GM18502 (cell line): ENCODE results near the gene GPR176.
A peak's percentile ranks its signal among the peaks of the same experiment; 100 is the strongest.

Experiments
- ATAC-seq: cut with Tn5 transposase; IDR thresholded peaks from one replicate; pipeline ENCODE4 v1.9.1; 2021; ENCODE audit warnings: mild to moderate bottlenecking; ENCODE audit not compliant: unreplicated experiment, poor library complexity

GPR176 gene

DNA sequence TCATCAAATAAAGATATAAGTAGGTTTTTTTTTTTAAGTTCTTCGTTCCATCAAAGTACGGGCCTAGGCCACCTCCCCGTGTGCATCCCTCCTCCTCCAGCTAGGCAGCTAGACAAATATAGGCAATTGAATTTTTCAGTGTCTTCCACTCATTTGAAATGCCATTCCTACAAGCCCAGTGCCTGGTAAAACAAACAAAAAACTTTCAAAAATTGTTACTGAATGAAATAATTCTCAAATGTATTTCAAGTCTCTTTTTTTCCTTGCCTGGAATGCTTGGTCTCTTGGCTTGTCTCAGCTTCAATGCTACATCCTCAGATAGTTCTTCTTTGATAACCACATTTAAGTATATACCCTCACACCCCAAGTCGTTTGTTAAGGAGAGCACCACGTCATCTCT lies 17.6 kb upstream of the GPR176 start:
- no peak for ATAC-seq

DNA sequence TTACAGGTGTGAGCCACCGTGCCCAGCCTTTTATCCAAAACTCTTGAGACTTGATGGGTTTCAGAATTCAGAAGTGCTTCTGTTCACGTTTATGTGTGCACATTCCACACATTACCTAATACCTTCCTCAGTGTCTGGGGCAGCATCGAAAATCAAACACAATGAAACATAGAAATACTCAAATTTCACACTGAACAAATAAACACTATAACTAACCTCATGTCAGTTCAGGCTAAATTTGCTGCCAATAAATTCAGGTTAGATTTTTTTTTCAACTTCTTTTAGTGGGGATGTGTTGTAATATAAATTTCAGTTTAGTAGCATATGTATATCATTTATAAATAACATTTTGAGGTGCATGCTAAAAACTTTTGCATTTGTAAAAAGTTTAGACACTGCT lies 16.6 kb upstream of the GPR176 start:
- ATAC-seq = no peak

- no peak for ATAC-seq
These were observed 16.1 kb upstream of the GPR176 start for GRCh38 chr15:39936187-39936586.

- no peak for ATAC-seq
These were observed 15.2 kb upstream of the GPR176 start for GRCh38 chr15:39935241-39935640.

GRCh38 chr15:39934397-39935071 lies 14.5 kb upstream of the GPR176 start:
- ATAC-seq = no peak

DNA sequence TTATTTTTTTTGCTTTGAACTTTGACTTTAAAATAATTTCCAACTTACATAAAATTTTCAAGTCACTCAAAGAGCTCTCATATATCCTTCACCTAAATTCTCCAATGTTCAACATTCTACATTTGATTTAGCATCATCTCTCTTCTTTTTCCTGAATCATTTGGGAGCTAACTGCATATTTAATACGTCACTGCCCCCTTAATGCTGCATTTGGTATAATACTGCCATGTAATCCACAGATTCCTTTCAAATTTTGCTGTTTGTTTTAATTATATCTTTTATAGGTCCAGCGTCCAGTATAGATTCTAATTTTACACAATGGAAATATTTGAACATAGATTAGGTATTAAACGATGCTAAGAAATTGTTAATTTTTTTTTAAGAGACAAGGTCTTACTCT lies 11.5 kb upstream of the GPR176 start:
- no peak for ATAC-seq

- ATAC-seq = no peak
These were observed 6.5 kb upstream of the GPR176 start for GRCh38 chr15:39926526-39926925.

GRCh38 chr15:39925112-39925842 lies 5.2 kb upstream of the GPR176 start:
- ATAC-seq = no peak

GRCh38 chr15:39924437-39924836 lies 4.4 kb upstream of the GPR176 start:
- ATAC-seq = no peak

GRCh38 chr15:39922462-39923092 lies 2.5 kb upstream of the GPR176 start:
- no peak for ATAC-seq

DNA sequence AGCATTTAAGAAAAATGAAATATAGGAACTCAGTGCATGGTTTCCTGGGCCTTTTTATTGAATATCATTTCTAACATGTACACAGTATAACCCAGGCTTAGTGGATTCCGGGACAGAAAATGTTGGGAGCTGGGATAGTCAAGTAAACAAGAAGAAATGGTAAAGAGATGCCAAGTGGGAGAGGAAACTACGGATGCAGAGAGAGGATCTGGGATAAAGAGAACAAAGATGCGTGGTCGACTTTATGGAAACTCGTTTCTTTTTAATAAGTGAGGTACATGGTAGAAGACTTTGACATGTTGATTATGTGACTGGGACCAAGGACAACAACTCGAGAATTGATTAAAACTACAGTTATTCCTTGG lies 1.2 kb upstream of the GPR176 start:
- no peak for ATAC-seq

- ATAC-seq = peak; percentile 82
These were observed 626 bp upstream of the GPR176 start for GRCh38 chr15:39920510-39921273.

DNA sequence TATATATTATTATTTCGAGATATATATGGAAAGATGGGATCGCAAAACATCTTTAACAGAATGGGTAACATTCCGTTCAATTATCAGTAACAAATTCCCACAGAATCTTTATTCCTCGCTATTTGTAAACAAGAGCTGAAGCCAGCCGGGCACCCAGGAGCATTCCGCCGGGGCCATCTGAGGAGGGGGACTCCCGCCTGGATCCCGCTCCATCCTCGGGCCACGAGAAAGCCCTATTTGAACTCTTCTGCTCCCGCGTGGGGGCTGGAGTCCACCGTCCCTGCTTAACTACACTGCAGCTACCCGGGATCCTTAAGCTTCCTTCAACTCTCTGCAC lies 687 bp downstream of the GPR176 start:
- no peak for ATAC-seq

DNA sequence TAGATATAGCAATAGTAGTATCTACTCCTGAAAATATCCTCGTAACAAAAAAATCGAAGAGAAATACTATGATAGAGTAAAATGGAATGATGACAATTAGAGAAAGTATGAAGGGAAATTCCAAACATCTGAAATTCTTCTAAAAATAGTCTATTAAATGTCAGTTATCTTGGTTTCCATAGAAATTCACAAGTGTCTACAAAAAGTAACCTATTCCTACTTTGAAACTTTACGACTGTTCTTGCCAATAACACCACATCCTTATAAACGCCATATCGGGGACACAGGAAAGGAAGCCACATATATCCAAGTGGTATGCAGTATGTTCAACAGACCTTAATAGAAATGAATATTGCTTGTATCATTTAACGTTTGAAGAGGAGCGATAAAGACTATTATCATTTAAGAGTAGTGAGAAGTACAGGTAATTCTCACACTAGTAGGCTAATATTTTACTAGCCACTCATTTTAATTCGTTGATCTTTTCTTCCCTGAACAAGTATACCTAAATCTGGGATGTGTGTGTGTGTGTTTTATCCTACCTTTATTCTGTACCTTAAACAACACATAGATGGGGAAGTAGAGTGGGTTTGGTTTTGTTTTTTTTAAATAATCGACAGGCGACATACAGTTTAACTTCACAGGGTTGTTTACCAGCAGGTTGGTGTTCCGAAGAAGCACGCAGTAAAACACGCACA lies 1.2 kb downstream of the GPR176 start:
- ATAC-seq = no peak

DNA sequence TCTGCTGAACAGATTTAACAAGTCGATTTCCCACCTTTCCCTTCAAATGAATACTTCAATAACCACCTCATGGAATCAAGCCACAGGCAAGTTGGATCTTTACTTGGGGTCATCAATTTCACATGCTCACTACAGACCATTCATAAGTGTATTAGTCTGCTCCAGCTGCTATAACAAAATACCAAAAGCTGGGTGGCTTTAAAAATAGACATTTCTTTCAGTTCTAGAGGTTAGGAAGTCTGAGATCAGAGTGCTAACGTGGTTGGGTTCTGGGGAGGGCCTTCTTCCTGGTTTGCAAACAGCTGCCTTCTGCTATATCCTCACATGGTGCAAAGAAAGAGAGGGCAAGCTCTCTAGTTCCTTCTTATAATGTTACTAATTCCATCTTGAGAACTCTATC lies 5.1 kb downstream of the GPR176 start:
- no peak for ATAC-seq

DNA sequence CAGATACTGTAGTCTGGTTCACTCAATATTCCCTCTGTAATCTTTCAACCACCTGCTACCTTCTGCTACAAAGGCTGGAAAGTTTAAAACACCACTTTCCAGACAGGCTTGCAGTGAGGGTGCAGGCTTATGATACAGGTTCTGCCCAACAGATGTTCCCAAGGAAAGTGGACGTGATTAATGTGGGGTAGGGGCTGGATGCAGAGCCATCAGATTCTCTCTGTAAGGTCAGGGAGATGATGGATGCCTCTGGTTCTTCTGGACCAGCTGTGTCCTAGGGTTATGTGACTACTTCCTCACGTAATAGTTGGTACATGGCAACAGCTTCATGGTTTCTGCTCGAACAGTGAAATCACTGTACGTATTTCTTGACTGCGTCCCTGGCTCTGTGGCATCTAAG lies 11.1 kb downstream of the GPR176 start:
- ATAC-seq = no peak

GRCh38 chr15:39908186-39908585 lies 11.9 kb downstream of the GPR176 start:
- no peak for ATAC-seq

DNA sequence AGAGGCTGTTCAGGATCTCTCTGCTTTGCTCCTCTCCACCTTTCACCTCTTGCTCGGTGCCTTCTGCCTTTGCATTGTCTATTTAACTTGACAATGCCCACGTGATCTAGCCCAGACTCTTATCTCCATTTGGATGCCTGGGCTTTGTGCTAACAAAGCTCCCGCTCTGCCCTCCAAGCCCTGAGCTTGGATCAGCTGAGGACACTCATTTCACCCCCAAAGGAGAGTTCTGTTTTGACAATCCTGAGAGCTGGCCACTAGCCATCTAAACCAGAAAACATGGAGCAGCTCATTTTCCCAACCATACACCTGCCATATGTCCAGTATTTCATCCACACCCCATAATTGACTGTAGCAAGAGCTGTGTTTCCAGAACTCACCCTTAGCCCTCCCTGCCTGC lies 12.8 kb downstream of the GPR176 start:
- no peak for ATAC-seq

- ATAC-seq = no peak
These were observed 16.0 kb downstream of the GPR176 start for GRCh38 chr15:39904115-39904514.

DNA sequence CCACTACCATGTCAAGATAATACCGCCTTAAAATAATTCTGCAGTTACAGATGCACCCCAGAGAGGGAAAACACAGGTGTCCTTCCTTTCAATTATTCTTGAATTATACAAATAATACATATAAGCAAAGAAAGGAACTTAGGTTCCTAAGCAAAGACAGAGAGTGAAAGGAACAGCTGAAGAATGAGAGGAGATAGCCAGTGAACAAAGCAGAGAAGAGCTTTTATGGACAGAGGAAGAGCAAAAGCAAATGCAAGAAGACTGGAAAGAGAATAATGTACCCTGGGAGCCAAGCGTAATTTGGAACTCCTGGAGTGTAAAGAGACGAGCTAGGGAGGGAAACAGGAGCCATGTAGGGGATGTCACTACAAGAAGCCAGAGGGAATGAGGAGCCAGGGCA lies 21.7 kb downstream of the GPR176 start:
- no peak for ATAC-seq

- ATAC-seq = no peak
These were observed 23.2 kb downstream of the GPR176 start for GRCh38 chr15:39896846-39897245.
